Adipose tissue (tissue), 3 donors: ENCODE data around the gene GNB3. TPM values are rescaled to one million over a fixed set of nuclear protein-coding genes. Genes with fewer than 3 reads are reported as not detected.

Experiments
- H3K27ac ChIP-seq: one replicate; pipeline ENCODE4 v1.5.1; 2013; ENCODE audit warnings: low read depth, low read length
- WGBS, 3 donors: extraction: QIAGEN DNeasy Blood & Tissue Kit; methylation state at CpG; one replicate each; pipeline ENCODE4 v1.1.7; 2013; 5-methylcytosine and 5-hydroxymethylcytosine counted together
- polyA plus RNA-seq, 3 donors: library from polyadenylated mRNA; stranded (reverse); fragments of 200-250 nt; gene quantifications; one replicate each; pipeline ENCODE4 v1.2.3, GENCODE V29; 2013
- donor health status: healthy with polysubstance abuse.
- donor health status: Bipolar disorder and iron deficiency.
- donor health status: healthy.

The GNB3 gene
- polyA plus RNA-seq, 3 donors, result 0.86 to 1.7 (median 0.89) TPM

- H3K27ac ChIP-seq, result no peak within 1 kb of the TSS
Observed at GRCh38 chr12:6821591-6822425, 18.9 kb upstream of the GNB3 start, which contains the start of gene GPR162. TSS of gene GPR162 (plus strand) at chr12:6821821. CDS start at chr12:6823899, 2,078 bp downstream.

GRCh38 chr12:6822426-6823135 lies 18.1 kb upstream of the GNB3 start:
- no peak overlapping the region for H3K27ac ChIP-seq
- 51 to 68% (median 64%) methylated on average over 7 of the region's 7 CpGs for WGBS, 3 donors

More at GRCh38 chr12:6821591-6822425, 18.9 kb upstream of the GNB3 start, which contains the start of gene GPR162:
- WGBS, 3 donors, result 0 to 1% (median 1%) methylated on average over 17 to 28 of the region's 28 CpGs

GRCh38 chr12:6823182-6824084 lies 17.3 kb upstream of the GNB3 start:
- H3K27ac ChIP-seq, result no peak overlapping the region
- 65 to 83% (median 78%) methylated on average over 12 of the region's 12 CpGs for WGBS, 3 donors

- H3K27ac ChIP-seq, result no peak overlapping the region
- 72 to 92% (median 91%) methylated on average over 36 to 37 of the region's 37 CpGs for WGBS, 3 donors
Observed at GRCh38 chr12:6824085-6824775, 16.5 kb upstream of the GNB3 start.

- 34 to 57% (median 56%) methylated on average over 12 of the region's 12 CpGs for WGBS, 3 donors
Observed at GRCh38 chr12:6824901-6825381, 15.8 kb upstream of the GNB3 start.

GRCh38 chr12:6825398-6826124 lies 15.2 kb upstream of the GNB3 start:
- H3K27ac ChIP-seq, result no peak overlapping the region
- WGBS, 3 donors, result 10 to 19% (median 16%) methylated on average over 19 of the region's 19 CpGs

More at GRCh38 chr12:6824901-6825381, 15.8 kb upstream of the GNB3 start:
- H3K27ac ChIP-seq, result no peak overlapping the region

GRCh38 chr12:6826125-6826733 lies 14.5 kb upstream of the GNB3 start:
- H3K27ac ChIP-seq, result no peak overlapping the region
- WGBS, 3 donors, result 69 to 84% (median 83%) methylated on average over 17 of the region's 17 CpGs

- WGBS, 3 donors, result 72 to 79% (median 77%) methylated on average over 22 of the region's 22 CpGs
- H3K27ac ChIP-seq, result no peak overlapping the region
Observed at GRCh38 chr12:6826734-6827436, 13.8 kb upstream of the GNB3 start.

GRCh38 chr12:6827437-6827911 lies 13.3 kb upstream of the GNB3 start:
- WGBS, 3 donors, result 10 to 17% (median 11%) methylated on average over 8 of the region's 8 CpGs
- no peak overlapping the region for H3K27ac ChIP-seq

GRCh38 chr12:6827982-6828780 lies 12.5 kb upstream of the GNB3 start, which contains the start of gene P3H3:
TSS of gene P3H3 (plus strand) at chr12:6828407. CDS start at chr12:6828441, 34 bp downstream.
- WGBS, 3 donors, result 1% methylated on average over 55 to 60 of the region's 60 CpGs
- H3K27ac ChIP-seq, result no peak within 1 kb of the TSS

GRCh38 chr12:6828781-6829535 lies 11.8 kb upstream of the GNB3 start:
- WGBS, 3 donors, result 0 to 1% (median 0%) methylated on average over 66 to 71 of the region's 71 CpGs
- no peak overlapping the region for H3K27ac ChIP-seq

- WGBS, 3 donors, result 38 to 51% (median 47%) methylated on average over 19 of the region's 19 CpGs
- H3K27ac ChIP-seq, result no peak overlapping the region
Observed at GRCh38 chr12:6829536-6830220, 11.0 kb upstream of the GNB3 start.

- 67 to 91% (median 73%) methylated on average over 11 of the region's 11 CpGs for WGBS, 3 donors
- no peak overlapping the region for H3K27ac ChIP-seq
Observed at GRCh38 chr12:6830286-6830890, 10.3 kb upstream of the GNB3 start.

GRCh38 chr12:6830999-6831398 lies 9.7 kb upstream of the GNB3 start:
- no peak overlapping the region for H3K27ac ChIP-seq
- 91 to 94% (median 93%) methylated on average over 6 of the region's 6 CpGs for WGBS, 3 donors
